ENCODE measurements around the gene SLC38A8. TPM values are rescaled to one million over a fixed set of nuclear protein-coding genes. Genes with fewer than 3 reads are reported as not detected.

SLC38A8 gene
- total RNA-seq, 4 donors from 2014 or later: not detected

DNA sequence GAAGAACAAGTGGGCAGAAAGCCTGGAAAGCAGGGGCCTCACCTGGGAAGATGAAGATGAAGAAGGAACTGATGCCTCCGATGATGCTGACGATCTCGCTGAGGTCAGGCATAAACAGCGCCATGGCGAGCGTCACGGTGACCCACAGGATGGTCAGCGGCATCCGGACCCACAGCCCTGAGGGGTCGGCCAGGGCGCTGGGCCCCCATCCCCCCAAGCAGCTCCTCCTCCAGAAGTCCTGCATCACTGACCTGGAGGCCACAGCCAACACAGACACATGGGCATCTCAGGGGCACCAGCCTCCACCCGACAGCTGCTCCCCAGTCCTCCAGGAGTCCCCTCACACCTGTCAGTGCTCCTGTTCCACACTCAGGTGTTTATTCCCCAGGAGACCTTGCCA lies 26.1 kb downstream of the SLC38A8 start:
- WGBS, 2 donors: 91 to 92% methylated on average over 12 of the region's 12 CpGs
- intact Hi-C loops (cut with DNase I; ENCODE audit: low total_unique reads): no loop called here
- DNase-seq (ENCODE audit: low spot score in 2 of 2): no peak
- no peak overlapping the region for H3K4me3 ChIP-seq (ENCODE audit: low read depth, poor library complexity, severe bottlenecking)
- no peak for TF ChIP-seq POLR2A (IDR thresholded peaks at IDR 0.05)
- TF ChIP-seq, protein P1, sequence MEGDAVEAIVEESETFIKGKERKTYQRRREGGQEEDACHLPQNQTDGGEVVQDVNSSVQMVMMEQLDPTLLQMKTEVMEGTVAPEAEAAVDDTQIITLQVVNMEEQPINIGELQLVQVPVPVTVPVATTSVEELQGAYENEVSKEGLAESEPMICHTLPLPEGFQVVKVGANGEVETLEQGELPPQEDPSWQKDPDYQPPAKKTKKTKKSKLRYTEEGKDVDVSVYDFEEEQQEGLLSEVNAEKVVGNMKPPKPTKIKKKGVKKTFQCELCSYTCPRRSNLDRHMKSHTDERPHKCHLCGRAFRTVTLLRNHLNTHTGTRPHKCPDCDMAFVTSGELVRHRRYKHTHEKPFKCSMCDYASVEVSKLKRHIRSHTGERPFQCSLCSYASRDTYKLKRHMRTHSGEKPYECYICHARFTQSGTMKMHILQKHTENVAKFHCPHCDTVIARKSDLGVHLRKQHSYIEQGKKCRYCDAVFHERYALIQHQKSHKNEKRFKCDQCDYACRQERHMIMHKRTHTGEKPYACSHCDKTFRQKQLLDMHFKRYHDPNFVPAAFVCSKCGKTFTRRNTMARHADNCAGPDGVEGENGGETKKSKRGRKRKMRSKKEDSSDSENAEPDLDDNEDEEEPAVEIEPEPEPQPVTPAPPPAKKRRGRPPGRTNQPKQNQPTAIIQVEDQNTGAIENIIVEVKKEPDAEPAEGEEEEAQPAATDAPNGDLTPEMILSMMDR (IDR thresholded peaks at IDR 0.05): no peak

DNA sequence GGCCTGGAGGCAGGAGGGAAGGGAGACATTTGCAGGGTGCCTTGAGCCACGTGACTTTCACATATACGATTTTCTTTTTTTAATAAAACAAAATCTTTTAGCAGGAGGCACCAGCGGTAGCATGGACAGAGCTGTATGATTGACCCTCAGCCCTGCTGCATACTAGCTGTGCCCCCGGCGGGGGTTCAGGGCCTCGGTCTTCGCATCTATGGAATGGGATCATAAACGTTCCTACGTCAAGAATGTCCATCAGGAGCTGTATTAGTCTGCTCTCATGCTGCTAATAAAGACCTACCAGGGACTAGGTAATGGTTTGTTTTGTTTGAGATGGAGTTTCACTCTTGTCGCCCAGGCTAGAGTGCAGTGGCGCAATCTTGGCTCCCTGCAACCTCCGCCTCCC lies 27.2 kb downstream of the SLC38A8 start:
- intact Hi-C loops (cut with DNase I; ENCODE audit: low total_unique reads): no loop called here
- TF ChIP-seq, protein P1 (IDR thresholded peaks at IDR 0.05): no peak
- TF ChIP-seq POLR2A (IDR thresholded peaks at IDR 0.05): no peak
- 77 to 82% methylated on average over 12 of the region's 12 CpGs for WGBS, 2 donors
- no peak overlapping the region for H3K4me3 ChIP-seq (ENCODE audit: low read depth, poor library complexity, severe bottlenecking)
- no peak for DNase-seq (ENCODE audit: low spot score in 2 of 2)

DNA sequence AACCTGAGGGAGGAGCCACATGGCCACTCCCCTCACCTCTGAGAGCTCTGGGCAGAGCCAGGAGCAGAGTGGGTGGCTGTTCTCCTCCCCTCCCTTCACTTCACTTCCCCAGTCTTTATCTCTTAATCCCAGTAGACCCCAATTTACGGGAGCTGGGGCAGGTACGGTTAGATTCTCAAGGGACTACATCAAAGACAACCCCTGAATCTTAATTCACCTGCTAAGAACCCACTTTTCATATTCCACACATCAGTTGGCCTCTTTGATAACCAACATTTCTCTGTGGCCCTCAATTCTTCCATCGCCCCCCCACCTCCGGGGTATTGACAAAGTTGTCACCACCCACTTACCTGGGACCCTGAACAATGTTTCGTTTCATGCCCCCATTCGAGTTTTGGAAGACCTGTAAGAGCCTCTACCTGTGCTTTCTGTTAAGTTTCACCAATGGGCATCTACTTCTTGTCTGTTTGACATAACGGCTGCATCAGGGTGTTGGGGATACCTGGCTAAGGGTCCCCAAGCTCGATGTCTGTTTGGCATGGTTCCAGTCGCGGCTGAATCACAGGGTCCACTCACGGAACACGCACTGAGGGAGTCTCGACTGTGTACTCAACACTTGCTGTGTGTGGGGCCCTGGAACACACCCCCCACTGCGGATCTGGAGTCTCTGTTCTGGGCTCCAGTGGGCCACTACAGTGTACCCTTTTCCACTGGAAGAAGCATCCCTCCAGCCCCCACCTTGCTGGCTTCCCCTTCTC lies 27.8 kb downstream of the SLC38A8 start:
- TF ChIP-seq POLR2A (IDR thresholded peaks at IDR 0.05): no peak
- TF ChIP-seq, protein P1 (IDR thresholded peaks at IDR 0.05): no peak
- intact Hi-C loops (cut with DNase I; ENCODE audit: low total_unique reads): no loop called here
- H3K4me3 ChIP-seq (ENCODE audit: low read depth, poor library complexity, severe bottlenecking): no peak overlapping the region
- no peak for DNase-seq (ENCODE audit: low spot score in 2 of 2)
- WGBS, 2 donors: 67 to 68% methylated on average over 14 of the region's 14 CpGs

DNA sequence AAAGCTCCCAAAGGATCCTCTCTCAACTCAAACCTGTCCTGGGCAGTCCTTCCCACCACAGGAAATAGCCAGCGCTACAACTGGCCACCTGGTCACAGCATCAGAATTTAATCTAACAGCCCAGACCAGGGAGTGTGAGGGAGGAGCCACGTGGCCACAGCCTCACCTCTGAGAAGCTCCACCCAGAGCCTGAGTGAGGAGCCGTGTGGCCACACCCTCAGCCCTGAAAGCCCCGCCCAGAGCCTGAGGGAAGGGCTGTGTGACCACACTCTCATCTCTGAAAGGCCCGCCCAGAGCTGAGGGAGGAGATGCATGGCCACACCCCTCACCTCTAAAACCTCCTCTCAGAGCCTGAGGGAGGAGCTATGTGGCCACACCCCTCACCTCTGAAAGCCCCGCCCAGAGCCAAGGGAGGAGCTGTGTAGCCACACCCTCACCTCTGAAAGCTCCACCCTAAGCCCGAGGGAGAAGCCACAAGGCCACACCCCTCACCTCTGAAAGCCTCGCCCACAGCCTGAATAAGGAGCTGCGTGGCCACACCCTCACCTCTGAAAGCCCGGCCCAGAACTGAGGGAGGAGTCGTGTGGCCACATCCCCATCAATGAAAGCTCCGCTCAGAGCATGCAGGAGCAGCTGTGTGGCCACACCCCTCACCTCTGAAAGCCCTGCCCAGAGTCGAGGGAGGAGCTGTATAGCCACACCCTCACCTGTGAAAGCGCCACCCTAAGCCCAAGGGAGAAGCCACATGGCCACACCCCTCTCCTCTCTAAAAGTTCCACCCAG lies 28.6 kb downstream of the SLC38A8 start:
- DNase-seq (ENCODE audit: low spot score in 2 of 2): no peak
- 17 to 22% methylated on average over 12 to 14 of the region's 14 CpGs for WGBS, 2 donors
- intact Hi-C loops (cut with DNase I; ENCODE audit: low total_unique reads): no loop called here
- no peak overlapping the region for H3K4me3 ChIP-seq (ENCODE audit: low read depth, poor library complexity, severe bottlenecking)
- TF ChIP-seq, protein P1 (IDR thresholded peaks at IDR 0.05): no peak
- no peak for TF ChIP-seq POLR2A (IDR thresholded peaks at IDR 0.05)

DNA sequence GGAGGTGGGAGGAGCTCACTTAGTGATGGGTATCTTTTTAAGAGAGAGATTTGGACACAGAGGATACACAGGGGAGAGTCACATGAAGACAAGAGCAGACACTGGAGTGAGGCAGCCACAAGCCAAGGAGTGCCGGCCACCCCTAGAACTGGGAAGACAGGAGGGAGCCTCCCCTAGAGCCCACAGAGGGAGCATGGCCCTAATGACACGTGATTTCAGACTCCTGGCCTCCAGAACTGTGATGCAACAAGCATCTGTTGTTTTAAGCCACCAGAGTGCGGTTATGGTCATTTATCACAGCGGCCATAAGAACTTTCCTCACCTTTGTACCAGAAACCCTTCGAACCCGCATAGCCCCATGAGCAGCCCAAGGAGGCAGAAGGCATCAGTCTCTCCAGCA lies 33.3 kb downstream of the SLC38A8 start:
- intact Hi-C loops (cut with DNase I; ENCODE audit: low total_unique reads): no loop called here
- no peak for TF ChIP-seq POLR2A (IDR thresholded peaks at IDR 0.05)
- TF ChIP-seq, protein P1 (IDR thresholded peaks at IDR 0.05): no peak
- DNase-seq (ENCODE audit: low spot score in 2 of 2): no peak
- 89 to 93% methylated on average over 6 of the region's 6 CpGs for WGBS, 2 donors
- no peak overlapping the region for H3K4me3 ChIP-seq (ENCODE audit: low read depth, poor library complexity, severe bottlenecking)

Data from lower leg skin (tissue), 4 donors.